PC-3 (cell line): ENCODE measurements around the gene S100A3. TPM values are rescaled to one million over a fixed set of nuclear protein-coding genes. Genes with fewer than 3 reads are reported as not detected.

Experiments used
- ATAC-seq: fragments of 200-7000 bp; cut with Tn5 transposase; 2 replicates; pipeline ENCODE4 v1.9.1; 2020; ENCODE audit warnings: mild to moderate bottlenecking, moderate library complexity
- BruUV-seq: library from RNA; stranded (reverse); fragments of 400-500 nt; replicated peaks from 2 replicates; lab custom pipeline; 2021; lab: Mats Ljungman, UMichigan
- CTCF ChIA-PET: fragments of 300-600 bp; sonication (Branson Sonifier 250); formaldehyde crosslinking; loops from one replicate; lab custom pipeline; 2022; ENCODE audit warnings: antibody characterized with exemption; lab: Charles Lee
- POLR2A ChIA-PET: fragments of 300-600 bp; sonication (Branson Sonifier 250); formaldehyde crosslinking; loops from one replicate; lab custom pipeline; 2022; ENCODE audit warnings: antibody characterized with exemption; ENCODE audit not compliant: unreplicated experiment; lab: Charles Lee
- DNase-seq: peaks from one replicate; pipeline ENCODE4 v3.0.0-alpha.2; 2015
- H2AFZ ChIP-seq: fragments of 300-600 bp; sonication (generic); 2 replicates; pipeline ENCODE4 v1.6.0; 2016; ENCODE audit warnings: antibody characterized with exemption, low read length
- H3F3A ChIP-seq: fragments of 300-600 bp; sonication (generic); one replicate; pipeline ENCODE4 v1.6.0; 2017; ENCODE audit warnings: antibody characterized with exemption, low read length, control low read depth, mild to moderate bottlenecking; ENCODE audit not compliant: unreplicated experiment
- H3K27ac ChIP-seq: fragments of 300-600 bp; sonication (generic); 2 replicates; pipeline ENCODE4 v1.5.1; 2016; ENCODE audit warnings: mild to moderate bottlenecking, low read length
- H3K27me3 ChIP-seq: fragments of 300-600 bp; sonication (generic); 2 replicates; pipeline ENCODE4 v1.6.1; 2016; ENCODE audit warnings: low read length, mixed read lengths
- H3K36me3 ChIP-seq: fragments of 300-600 bp; sonication (generic); 2 replicates; pipeline ENCODE4 v1.6.1; 2016; ENCODE audit warnings: low read depth, mixed run types, low read length, mixed read lengths
- H3K4me1 ChIP-seq: fragments of 300-600 bp; sonication (generic); 2 replicates; pipeline ENCODE4 v1.5.1; 2016; ENCODE audit warnings: low read length; ENCODE audit not compliant: insufficient read depth
- H3K4me2 ChIP-seq: fragments of 300-600 bp; sonication (generic); 2 replicates; pipeline ENCODE4 v1.6.0; 2016; ENCODE audit warnings: low read length
- H3K4me3 ChIP-seq: fragments of 300-600 bp; sonication (generic); 2 replicates; pipeline ENCODE4 v1.5.1; 2016; ENCODE audit warnings: mild to moderate bottlenecking, low read length, mixed read lengths
- H3K79me2 ChIP-seq: fragments of 300-600 bp; sonication (generic); 2 replicates; pipeline ENCODE4 v1.6.1; 2017; ENCODE audit warnings: low read length, mixed read lengths
- H3K9ac ChIP-seq: fragments of 300-600 bp; sonication (generic); 2 replicates; pipeline ENCODE4 v1.6.0; 2016; ENCODE audit warnings: mild to moderate bottlenecking, low read length
- H3K9me2 ChIP-seq: fragments of 300-600 bp; sonication (generic); replicated peaks from 2 replicates; pipeline ENCODE4 v1.6.1; 2016; ENCODE audit warnings: mixed run types, low read length, mixed read lengths
- H3K9me3 ChIP-seq: fragments of 300-600 bp; sonication (generic); 2 replicates; pipeline ENCODE4 v1.6.1; 2016; ENCODE audit warnings: low read length, mixed read lengths
- H4K20me1 ChIP-seq: fragments of 300-600 bp; sonication (generic); 2 replicates; pipeline ENCODE4 v1.6.1; 2016; ENCODE audit warnings: low read length, mixed read lengths
- CTCF ChIP-seq: fragments of 300-600 bp; sonication (generic); conservative IDR thresholded peaks from 2 replicates; pipeline ENCODE4 v1.5.1; 2017; ENCODE audit warnings: antibody characterized with exemption, low read depth, mild to moderate bottlenecking, low read length
- EZH2 ChIP-seq: fragments of 300-600 bp; sonication (generic); IDR thresholded peaks from one replicate; pipeline ENCODE4 v1.6.1; 2017; ENCODE audit warnings: antibody characterized with exemption, mild to moderate bottlenecking, low read length; ENCODE audit not compliant: unreplicated experiment
- EZH2phosphoT487 ChIP-seq: fragments of 300-600 bp; sonication (generic); IDR thresholded peaks from 2 replicates; pipeline ENCODE4 v1.6.1; 2018; ENCODE audit warnings: mild to moderate bottlenecking, antibody characterized with exemption, low read length, borderline replicate concordance
- intact Hi-C: fragments of 100-400 bp; cut with micrococcal nuclease; formaldehyde crosslinking; loops from 2 replicates; pipeline ENCODE4 v1.9.0; 2023
- total RNA-seq: library from RNA; depleted of rRNA; stranded (reverse); fragments of >200 nt; gene quantifications from 2 replicates; pipeline ENCODE4 v1.2.3, GENCODE V29; 2014

Gene S100A3
- total RNA-seq, 1 experiment from 2014 or later = 4.6 TPM

GRCh38 chr1:153566414-153567371, 17.6 kb upstream of the S100A3 start:
- no peaks in the 10 kb centered on the region for H3K9me3 ChIP-seq
- H4K20me1 ChIP-seq = no peaks in the 10 kb centered on the region
- H3K4me2 ChIP-seq = peak overlapping the region; percentile 73
- peak overlapping the region; percentile 100 for H3K27ac ChIP-seq
- peak overlapping the region; percentile 42 for H3K4me3 ChIP-seq
- no peaks in the 10 kb centered on the region for H3K9me2 ChIP-seq
- ATAC-seq = peak; percentile 66
- intact Hi-C loops = loop anchor here (1.0 kb wide), 2 partner anchors 21 to 43 kb away; partner anchors contain the start of gene S100A4
- no peak for TF ChIP-seq EZH2
- no peak for TF ChIP-seq EZH2phosphoT487
- TF ChIP-seq CTCF = no peak
- CTCF ChIA-PET = interaction anchor here (0.5 to 2.1 kb wide), 7 partner anchors 22 to 120 kb away, joined by 3 to 25 read pairs (median 4); partner anchors contain the start of genes CHTOP, S100A13 and S100A6
- H2AFZ ChIP-seq = no peak overlapping the region
- POLR2A ChIA-PET = interaction anchor here (0.6 to 2.1 kb wide), 19 partner anchors 9 to 345 kb away, joined by 3 to 35 read pairs (median 7); partner anchors contain the start of genes S100A13, S100A16, S100A4 and S100A5
- H3F3A ChIP-seq = peaks cover 8% of the 10 kb centered on the region
- DNase-seq = peak; percentile 99
- peak overlapping the region; percentile 94 for H3K9ac ChIP-seq
- no peaks in the 10 kb centered on the region for H3K36me3 ChIP-seq
- H3K4me1 ChIP-seq = peaks cover 60% of the 10 kb centered on the region
- BruUV-seq = TSS peak; percentile 73
- H3K79me2 ChIP-seq = peaks cover 38% of the 10 kb centered on the region
- H3K27me3 ChIP-seq = no peaks in the 10 kb centered on the region

GRCh38 chr1:153565529-153566374, 16.7 kb upstream of the S100A3 start, which contains the start of gene S100A2:
S100A2 (minus strand) TSS chr1:153565844; CDS start chr1:153563877, 1,967 bp downstream.
- Histone ChIP-seq H3K9me3 (no peaks in the 10 kb centered on the region), H3K27me3 (no peaks in the 10 kb centered on the region), H3K4me3 (peak within 1 kb of the TSS; percentile 54), H3K9ac (peak within 1 kb of the TSS; percentile 94), H3K4me1 (peaks cover 63% of the 10 kb centered on the region), H3K27ac (peak within 1 kb of the TSS; percentile 100), H3K4me2 (peak within 1 kb of the TSS; percentile 84), H3K36me3 (no peaks in the 10 kb centered on the region), H4K20me1 (no peaks in the 10 kb centered on the region), H2AFZ (0 out of 2 replicates have a peak within 1 kb of the TSS, but pooled peaks have one; percentile 10), H3K9me2 (no peaks in the 10 kb centered on the region), H3K79me2 (peaks cover 38% of the 10 kb centered on the region), H3F3A (peaks cover 8% of the 10 kb centered on the region)
- TF ChIP-seq EZH2phosphoT487 (no peak), EZH2 (no peak), CTCF (no peak)
- DNase-seq = peak; percentile 98
- BruUV-seq = no TSS peak
- intact Hi-C loops = loop anchor here (1.0 kb wide), 2 partner anchors 20 to 44 kb away; partner anchors contain the start of gene S100A4
- ChIA-PET CTCF (interaction anchor here (0.8 to 2.1 kb wide), 6 partner anchors 21 to 68 kb away, joined by 3 to 25 read pairs (median 5); partner anchors contain the start of genes CHTOP, S100A13 and S100A6), POLR2A (interaction anchor here (0.6 to 2.1 kb wide), 16 partner anchors 8 to 515 kb away, joined by 3 to 35 read pairs (median 8); partner anchors contain the start of genes S100A13, S100A16, S100A4 and S100A5)
- ATAC-seq = peak; percentile 49
